ENCODE data around the gene ASIC3.
A peak's percentile ranks its signal among the peaks of the same experiment; 100 is the strongest.

ASIC3 gene

GRCh38 chr7:151088856-151089699, 40.7 kb downstream of the ASIC3 start:
- Histone ChIP-seq H3K4me3 (ENCODE audit: extremely low read depth, insufficient read depth, low read length, poor library complexity, severe bottlenecking) (peak overlapping the region; percentile 87), H3K9me3 (ENCODE audit: control insufficient read depth, low read length) (no peaks in the 10 kb centered on the region), H3K4me1 (ENCODE audit: control insufficient read depth, insufficient read depth, low read length, poor library complexity, severe bottlenecking) (peaks cover 38% of the 10 kb centered on the region), H3K36me3 (ENCODE audit: control insufficient read depth, insufficient read depth, low read length) (peaks cover 35% of the 10 kb centered on the region), H3K27ac (ENCODE audit: low read depth, low read length, severe bottlenecking) (peak overlapping the region; percentile 80)
- WGBS, 2 experiments (ENCODE audit: insufficient coverage in 2 of 2) = 19 to 21% methylated on average over 25 to 28 of the region's 30 CpGs

GRCh38 chr7:151089893-151090730, 41.8 kb downstream of the ASIC3 start:
- WGBS, 2 experiments (ENCODE audit: insufficient coverage in 2 of 2) = 82 to 85% methylated on average over 11 to 15 of the region's 22 CpGs
- Histone ChIP-seq H3K4me3 (ENCODE audit: extremely low read depth, insufficient read depth, low read length, poor library complexity, severe bottlenecking) (peak overlapping the region; percentile 87), H3K9me3 (ENCODE audit: control insufficient read depth, low read length) (no peaks in the 10 kb centered on the region), H3K36me3 (ENCODE audit: control insufficient read depth, insufficient read depth, low read length) (peaks cover 40% of the 10 kb centered on the region), H3K4me1 (ENCODE audit: control insufficient read depth, insufficient read depth, low read length, poor library complexity, severe bottlenecking) (peaks cover 38% of the 10 kb centered on the region), H3K27ac (ENCODE audit: low read depth, low read length, severe bottlenecking) (peak overlapping the region; percentile 80)

- peaks cover 37% of the 10 kb centered on the region for H3K4me1 ChIP-seq (ENCODE audit: control insufficient read depth, insufficient read depth, low read length, poor library complexity, severe bottlenecking)
- 89 to 92% methylated on average over 7 of the region's 7 CpGs for WGBS, 2 experiments (ENCODE audit: insufficient coverage in 2 of 2)
- no peaks in the 10 kb centered on the region for H3K9me3 ChIP-seq (ENCODE audit: control insufficient read depth, low read length)
- peaks cover 48% of the 10 kb centered on the region for H3K36me3 ChIP-seq (ENCODE audit: control insufficient read depth, insufficient read depth, low read length)
- H3K27ac ChIP-seq (ENCODE audit: low read depth, low read length, severe bottlenecking) = no peak overlapping the region
- H3K4me3 ChIP-seq (ENCODE audit: extremely low read depth, insufficient read depth, low read length, poor library complexity, severe bottlenecking) = no peak overlapping the region
Measured at GRCh38 chr7:151091003-151091402, 42.7 kb downstream of the ASIC3 start.

GRCh38 chr7:151091431-151091830, 43.1 kb downstream of the ASIC3 start:
- Histone ChIP-seq H3K27ac (ENCODE audit: low read depth, low read length, severe bottlenecking) (no peak overlapping the region), H3K4me1 (ENCODE audit: control insufficient read depth, insufficient read depth, low read length, poor library complexity, severe bottlenecking) (peaks cover 37% of the 10 kb centered on the region), H3K36me3 (ENCODE audit: control insufficient read depth, insufficient read depth, low read length) (peaks cover 53% of the 10 kb centered on the region), H3K9me3 (ENCODE audit: control insufficient read depth, low read length) (no peaks in the 10 kb centered on the region), H3K4me3 (ENCODE audit: extremely low read depth, insufficient read depth, low read length, poor library complexity, severe bottlenecking) (no peak overlapping the region)
- 67 to 72% methylated on average over 6 of the region's 6 CpGs for WGBS, 2 experiments (ENCODE audit: insufficient coverage in 2 of 2)

GRCh38 chr7:151091988-151092387, 43.7 kb downstream of the ASIC3 start:
- no peak overlapping the region for H3K27ac ChIP-seq (ENCODE audit: low read depth, low read length, severe bottlenecking)
- WGBS, 2 experiments (ENCODE audit: insufficient coverage in 2 of 2) = 98% methylated on average over 14 of the region's 14 CpGs
- peaks cover 58% of the 10 kb centered on the region for H3K36me3 ChIP-seq (ENCODE audit: control insufficient read depth, insufficient read depth, low read length)
- H3K9me3 ChIP-seq (ENCODE audit: control insufficient read depth, low read length) = no peaks in the 10 kb centered on the region
- no peak overlapping the region for H3K4me3 ChIP-seq (ENCODE audit: extremely low read depth, insufficient read depth, low read length, poor library complexity, severe bottlenecking)
- H3K4me1 ChIP-seq (ENCODE audit: control insufficient read depth, insufficient read depth, low read length, poor library complexity, severe bottlenecking) = peaks cover 37% of the 10 kb centered on the region

GRCh38 chr7:151093748-151094147, 45.4 kb downstream of the ASIC3 start:
- 93 to 98% methylated on average over 5 to 6 of the region's 6 CpGs for WGBS, 2 experiments (ENCODE audit: insufficient coverage in 2 of 2)
- Histone ChIP-seq H3K9me3 (ENCODE audit: control insufficient read depth, low read length) (no peaks in the 10 kb centered on the region), H3K4me1 (ENCODE audit: control insufficient read depth, insufficient read depth, low read length, poor library complexity, severe bottlenecking) (peaks cover 32% of the 10 kb centered on the region), H3K27ac (ENCODE audit: low read depth, low read length, severe bottlenecking) (no peak overlapping the region), H3K4me3 (ENCODE audit: extremely low read depth, insufficient read depth, low read length, poor library complexity, severe bottlenecking) (no peak overlapping the region), H3K36me3 (ENCODE audit: control insufficient read depth, insufficient read depth, low read length) (peaks cover 71% of the 10 kb centered on the region)

- H3K36me3 ChIP-seq (ENCODE audit: control insufficient read depth, insufficient read depth, low read length) = peaks cover 71% of the 10 kb centered on the region
- no peaks in the 10 kb centered on the region for H3K9me3 ChIP-seq (ENCODE audit: control insufficient read depth, low read length)
- WGBS, 2 experiments (ENCODE audit: insufficient coverage in 2 of 2) = 90 to 93% methylated on average over 2 to 5 of the region's 5 CpGs
- no peak overlapping the region for H3K27ac ChIP-seq (ENCODE audit: low read depth, low read length, severe bottlenecking)
- H3K4me3 ChIP-seq (ENCODE audit: extremely low read depth, insufficient read depth, low read length, poor library complexity, severe bottlenecking) = no peak overlapping the region
- H3K4me1 ChIP-seq (ENCODE audit: control insufficient read depth, insufficient read depth, low read length, poor library complexity, severe bottlenecking) = peaks cover 27% of the 10 kb centered on the region
Measured at GRCh38 chr7:151094675-151095074, 46.3 kb downstream of the ASIC3 start.

GRCh38 chr7:151095123-151095797, 46.9 kb downstream of the ASIC3 start:
- Histone ChIP-seq H3K4me1 (ENCODE audit: control insufficient read depth, insufficient read depth, low read length, poor library complexity, severe bottlenecking) (peaks cover 21% of the 10 kb centered on the region), H3K36me3 (ENCODE audit: control insufficient read depth, insufficient read depth, low read length) (peaks cover 65% of the 10 kb centered on the region), H3K4me3 (ENCODE audit: extremely low read depth, insufficient read depth, low read length, poor library complexity, severe bottlenecking) (no peak overlapping the region), H3K27ac (ENCODE audit: low read depth, low read length, severe bottlenecking) (no peak overlapping the region), H3K9me3 (ENCODE audit: control insufficient read depth, low read length) (no peaks in the 10 kb centered on the region)
- 93% methylated on average over 7 to 8 of the region's 10 CpGs for WGBS, 2 experiments (ENCODE audit: insufficient coverage in 2 of 2)

- H3K27ac ChIP-seq (ENCODE audit: low read depth, low read length, severe bottlenecking) = no peak overlapping the region
- H3K9me3 ChIP-seq (ENCODE audit: control insufficient read depth, low read length) = no peaks in the 10 kb centered on the region
- H3K4me1 ChIP-seq (ENCODE audit: control insufficient read depth, insufficient read depth, low read length, poor library complexity, severe bottlenecking) = peaks cover 19% of the 10 kb centered on the region
- peaks cover 65% of the 10 kb centered on the region for H3K36me3 ChIP-seq (ENCODE audit: control insufficient read depth, insufficient read depth, low read length)
- H3K4me3 ChIP-seq (ENCODE audit: extremely low read depth, insufficient read depth, low read length, poor library complexity, severe bottlenecking) = no peak overlapping the region
- 96 to 97% methylated on average over 15 of the region's 17 CpGs for WGBS, 2 experiments (ENCODE audit: insufficient coverage in 2 of 2)
Measured at GRCh38 chr7:151095828-151096475, 47.6 kb downstream of the ASIC3 start.
